T-cell (primary cell): ENCODE data around the gene KCTD1. TPM values are rescaled to one million over a fixed set of nuclear protein-coding genes. Genes with fewer than 3 reads are reported as not detected.
"Not testable (repeated sequence)": the region's sequence is repeated elsewhere in the genome, so short reads cannot be mapped to it uniquely, and the experiment has no call there.

Source experiments
- ATAC-seq, 4 experiments: fragments of 200-7000 bp in 3 of 4; fragments of 150-1000 bp in 1 of 4; cut with Tn5 transposase; replicated peaks in 1 of 4; 1 replicate in 3 of 4; 2 replicates in 1 of 4; pipeline ENCODE4 v1.10.0; 2021; ENCODE audit warnings: moderate library complexity in 3 of 4, mild to moderate bottlenecking in 2 of 4, moderate number of reproducible peaks in 1 of 4
- CTCF ChIA-PET, 2 donors: fragments of 300-600 bp; sonication (Branson Sonifier 250); formaldehyde crosslinking; loops; one replicate each; lab custom pipeline; 2022; ENCODE audit warnings: antibody characterized with exemption in 2 of 2; lab: Charles Lee
- POLR2A ChIA-PET, 2 donors: fragments of 300-600 bp; sonication (Branson Sonifier 250); formaldehyde crosslinking; loops; one replicate each; lab custom pipeline; 2022; ENCODE audit warnings: antibody characterized with exemption in 2 of 2; lab: Charles Lee
- DNase-seq, 35 experiments: peaks; one replicate each; pipeline versions ENCODE4 v3.0.0 to v3.0.0-alpha.2; 2013 to 2023
- H3K27ac ChIP-seq: one replicate; pipeline ENCODE4 v1.5.1; 2013; ENCODE audit warnings: low read length
- H3K27me3 ChIP-seq, 2 experiments: replicated peaks in 1 of 2; 1 replicate in 1 of 2; 2 replicates in 1 of 2; pipeline versions ENCODE4 v1.6.1 to v1.7.0; 2013; ENCODE audit warnings: low read length in 1 of 2, mixed read lengths in 1 of 2; ENCODE audit not compliant: control insufficient read depth in 2 of 2, insufficient read depth in 2 of 2; ENCODE audit errors: extremely low read depth in 1 of 2
- H3K36me3 ChIP-seq, 2 donors: 1 replicate in 1 of 2; 2 replicates in 1 of 2; pipeline versions ENCODE4 v1.6.1 to v1.7.0; 2013; ENCODE audit warnings: low read length in 1 of 2; ENCODE audit not compliant: control insufficient read depth in 2 of 2, insufficient read depth in 1 of 2; ENCODE audit errors: extremely low read depth in 1 of 2
- H3K4me1 ChIP-seq, 2 experiments: 1 replicate in 1 of 2; 2 replicates in 1 of 2; pipeline versions ENCODE4 v1.6.1 to v1.7.0; 2013; ENCODE audit warnings: low read length in 2 of 2, mixed read lengths in 1 of 2; ENCODE audit not compliant: insufficient read depth in 2 of 2, control insufficient read depth in 1 of 2; ENCODE audit errors: extremely low read depth in 1 of 2
- H3K4me3 ChIP-seq, 2 donors: 1 replicate in 1 of 2; 2 replicates in 1 of 2; pipeline versions ENCODE4 v1.5.1 to v1.7.0; 2013; ENCODE audit warnings: mild to moderate bottlenecking in 2 of 2, low read length in 1 of 2, moderate library complexity in 1 of 2; ENCODE audit not compliant: control insufficient read depth in 1 of 2; ENCODE audit errors: extremely low read depth in 1 of 2
- H3K9me3 ChIP-seq: 2 replicates; pipeline ENCODE4 v1.7.0; 2013
- H3K27ac Mint-ChIP-seq, 2 donors: one replicate each; pipeline ENCODE4 v1.8.0; 2020 to 2021; ENCODE audit warnings: mild to moderate bottlenecking in 2 of 2, mixed read lengths in 2 of 2
- H3K27me3 Mint-ChIP-seq, 2 donors: one replicate each; pipeline ENCODE4 v1.8.0; 2021 to 2022; ENCODE audit warnings: mixed read lengths in 2 of 2
- H3K36me3 Mint-ChIP-seq: one replicate; pipeline ENCODE4 v1.8.0; 2021; ENCODE audit warnings: mixed read lengths
- H3K4me1 Mint-ChIP-seq, 3 donors: one replicate each; pipeline ENCODE4 v1.8.0; 2020 to 2022; ENCODE audit warnings: mixed read lengths in 3 of 3, mild to moderate bottlenecking in 1 of 3
- H3K4me3 Mint-ChIP-seq, 3 donors: one replicate each; pipeline ENCODE4 v1.8.0; 2020 to 2022; ENCODE audit warnings: mild to moderate bottlenecking in 3 of 3, mixed read lengths in 3 of 3, moderate library complexity in 3 of 3
- H3K9me3 Mint-ChIP-seq, 3 donors: one replicate each; pipeline ENCODE4 v1.8.0; 2020 to 2022; ENCODE audit warnings: mixed read lengths in 3 of 3
- WGBS: methylation state at CpG from one replicate; pipeline ENCODE4 v1.1.5; 2013; ENCODE audit warnings: missing lambda C conversion rate; ENCODE audit not compliant: insufficient coverage; 5-methylcytosine and 5-hydroxymethylcytosine counted together
- total RNA-seq, 35 experiments: library from RNA in 6 of 35; stranded (reverse) in 6 of 35; fragments of 120-200 nt in 1 of 35; gene quantifications; one replicate each; pipeline versions ENCODE4 v1.2.1 to v1.2.4 and lab custom pipeline; 2013 to 2026

The KCTD1 gene
- total RNA-seq, 5 donors from 2014 or later (not counting 1 experiment from before 2014, with no cell fraction given): 3.2 to 4.3 (median 3.9) TPM

- H3K9me3 ChIP-seq: no peaks in the 10 kb centered on the region
- Mint-ChIP-seq H3K4me1 (no peaks in the 10 kb centered on the region), H3K9me3 (no peaks in the 10 kb centered on the region), H3K4me3 (no peak overlapping the region), H3K27me3 (peaks cover 27 to 28% of the 10 kb centered on the region in 2 donors), H3K27ac (no peak overlapping the region), H3K36me3 (no peaks in the 10 kb centered on the region)
- no peak overlapping the region for H3K4me3 ChIP-seq
- no peak overlapping the region for H3K27ac ChIP-seq
- ChIA-PET CTCF (no interaction called here), POLR2A (no interaction called here)
- ATAC-seq: no peak
- DNase-seq: no peak
- H3K27me3 ChIP-seq: peaks cover 0 to 9% of the 10 kb centered on the region in 2 experiments
- 73% methylated on average over 5 of the region's 8 CpGs for WGBS
- H3K4me1 ChIP-seq: no peaks in the 10 kb centered on the region
- no peaks in the 10 kb centered on the region for H3K36me3 ChIP-seq
Observed at GRCh38 chr18:26440644-26441043, 107.7 kb downstream of the KCTD1 start.

- ATAC-seq: no peak
- Histone ChIP-seq H3K27ac (no peak overlapping the region), H3K4me3 (no peak overlapping the region), H3K9me3 (no peaks in the 10 kb centered on the region), H3K27me3 (peaks cover 0 to 9% of the 10 kb centered on the region in 2 experiments), H3K36me3 (no peaks in the 10 kb centered on the region), H3K4me1 (no peaks in the 10 kb centered on the region)
- Mint-ChIP-seq H3K36me3 (no peaks in the 10 kb centered on the region), H3K4me1 (no peaks in the 10 kb centered on the region), H3K27ac (no peak overlapping the region), H3K9me3 (no peaks in the 10 kb centered on the region), H3K4me3 (no peak overlapping the region), H3K27me3 (peaks cover 19 to 26% of the 10 kb centered on the region in 2 donors)
- CTCF ChIA-PET: interaction anchor here in 1 of 2 donors (0.6 kb wide), 1 partner anchor 125 kb away, joined by 12 read pairs; no protein-coding TSS in a partner anchor
- DNase-seq: no peak
- 58% methylated on average over 3 of the region's 4 CpGs for WGBS
- POLR2A ChIA-PET: no interaction called here
Observed at GRCh38 chr18:26439537-26439936, 108.8 kb downstream of the KCTD1 start.

GRCh38 chr18:26438980-26439379, 109.4 kb downstream of the KCTD1 start:
- no peaks in the 10 kb centered on the region for H3K4me1 Mint-ChIP-seq
- Histone ChIP-seq H3K36me3 (no peaks in the 10 kb centered on the region), H3K4me3 (no peak overlapping the region), H3K27me3 (peaks cover 0 to 9% of the 10 kb centered on the region in 2 experiments), H3K9me3 (no peaks in the 10 kb centered on the region), H3K27ac (no peak overlapping the region), H3K4me1 (no peaks in the 10 kb centered on the region)
- 46% methylated on average over 3 of the region's 5 CpGs for WGBS
- no peaks in the 10 kb centered on the region for H3K36me3 Mint-ChIP-seq
- H3K27ac Mint-ChIP-seq: no peak overlapping the region
- no peaks in the 10 kb centered on the region for H3K9me3 Mint-ChIP-seq
- H3K27me3 Mint-ChIP-seq: peaks cover 19 to 26% of the 10 kb centered on the region in 2 donors
- POLR2A ChIA-PET: no interaction called here
- no peak for DNase-seq
- no peak for ATAC-seq
- no peak overlapping the region for H3K4me3 Mint-ChIP-seq
- CTCF ChIA-PET: interaction anchor here in 1 of 2 donors (0.6 kb wide), 1 partner anchor 124 kb away, joined by 12 read pairs; no protein-coding TSS in a partner anchor

- not testable (repeated sequence) for H3K4me1 ChIP-seq
Observed at GRCh38 chr18:26437634-26438033, 110.7 kb downstream of the KCTD1 start.

GRCh38 chr18:26436176-26437051, 111.9 kb downstream of the KCTD1 start:
- Mint-ChIP-seq H3K27me3 (peaks cover 18 to 26% of the 10 kb centered on the region in 2 donors), H3K27ac (no peak overlapping the region), H3K4me1 (no peaks in the 10 kb centered on the region), H3K9me3 (no peaks in the 10 kb centered on the region), H3K36me3 (no peaks in the 10 kb centered on the region), H3K4me3 (no peak overlapping the region)
- DNase-seq (no peak), ATAC-seq (no peak)
- Histone ChIP-seq H3K4me1 (no peaks in the 10 kb centered on the region), H3K36me3 (no peaks in the 10 kb centered on the region), H3K9me3 (no peaks in the 10 kb centered on the region), H3K27me3 (peaks cover 0 to 9% of the 10 kb centered on the region in 2 experiments), H3K4me3 (no peak overlapping the region), H3K27ac (no peak overlapping the region)
- POLR2A ChIA-PET: no interaction called here
- CTCF ChIA-PET: no interaction called here
- 86% methylated on average over 9 of the region's 11 CpGs for WGBS

More at GRCh38 chr18:26437634-26438033, 110.7 kb downstream of the KCTD1 start:
- H3K9me3 ChIP-seq, H3K27ac ChIP-seq, H3K36me3 Mint-ChIP-seq, H3K36me3 ChIP-seq, H3K27ac Mint-ChIP-seq, H3K4me1 Mint-ChIP-seq, ATAC-seq, H3K27me3 ChIP-seq, DNase-seq, H3K4me3 Mint-ChIP-seq, POLR2A ChIA-PET, H3K9me3 Mint-ChIP-seq, CTCF ChIA-PET, H3K4me3 ChIP-seq: not testable (repeated sequence)
- WGBS: no CpG with 5 or more reads among the region's 3 CpGs
- peaks cover 18 to 26% of the 10 kb centered on the region in 2 donors for H3K27me3 Mint-ChIP-seq

- Histone ChIP-seq H3K4me1 (no peaks in the 10 kb centered on the region), H3K36me3 (no peaks in the 10 kb centered on the region), H3K9me3 (no peaks in the 10 kb centered on the region), H3K27me3 (peaks cover 0 to 9% of the 10 kb centered on the region in 2 experiments), H3K4me3 (no peak overlapping the region), H3K27ac (no peak overlapping the region)
- no peaks in the 10 kb centered on the region for H3K4me1 Mint-ChIP-seq
- POLR2A ChIA-PET: no interaction called here
- H3K36me3 Mint-ChIP-seq: no peaks in the 10 kb centered on the region
- DNase-seq: no peak
- WGBS: 80% methylated on average over 3 of the region's 8 CpGs
- peaks cover 0 to 4% (median 0%) of the 10 kb centered on the region in 3 donors for H3K9me3 Mint-ChIP-seq
- H3K27ac Mint-ChIP-seq: no peak overlapping the region
- peaks cover 15 to 26% of the 10 kb centered on the region in 2 donors for H3K27me3 Mint-ChIP-seq
- no peak for ATAC-seq
- H3K4me3 Mint-ChIP-seq: no peak overlapping the region
- CTCF ChIA-PET: no interaction called here
Observed at GRCh38 chr18:26435415-26436095, 112.8 kb downstream of the KCTD1 start.
